GM12878 (cell line): ENCODE results near the gene ADGRG1. TPM values are rescaled to one million over a fixed set of nuclear protein-coding genes. Genes with fewer than 3 reads are reported as not detected.

ENCODE experiments used
- ATAC-seq: fragments of 200-7000 bp; cut with Tn5 transposase; 3 replicates; pipeline ENCODE4 v1.9.1; 2020; ENCODE audit warnings: mild to moderate bottlenecking, moderate library complexity
- BruUV-seq: library from RNA; stranded (reverse); fragments of 400-500 nt; replicated peaks from 2 replicates; lab custom pipeline; 2021; lab: Mats Ljungman, UMichigan
- CTCF ChIA-PET: fragments of 300-600 bp; sonication (Branson Sonifier 250); formaldehyde crosslinking; extraction: SDS; loops from one replicate; lab custom pipeline; 2021; ENCODE audit warnings: inconsistent platforms; lab: Yijun Ruan, JAX
- POLR2A ChIA-PET: fragments of 350-600 bp; formaldehyde crosslinking; extraction: SDS; loops from one replicate; lab custom pipeline; 2021; ENCODE audit warnings: inconsistent platforms; lab: Charles Lee
- RAD21 ChIA-PET: fragments of 300-600 bp; sonication (Branson Sonifier 250); formaldehyde crosslinking; loops from one replicate; lab custom pipeline; 2023; ENCODE audit warnings: antibody characterized with exemption; ENCODE audit not compliant: unreplicated experiment; lab: Charles Lee
- SMC1A ChIA-PET: fragments of 300-600 bp; sonication (Branson Sonifier 250); formaldehyde crosslinking; loops from one replicate; lab custom pipeline; 2023; ENCODE audit not compliant: unreplicated experiment, uncharacterized antibody; lab: Charles Lee
- DNase-seq: peaks from one replicate; pipeline ENCODE4 v3.0.0-alpha.2; 2011; ENCODE audit warnings: low read depth, low spot score
- FAIRE-seq: peaks from 3 replicates; lab custom pipeline; 2011; peaks lifted over from hg19 to GRCh38; lab: Jason Lieb, UNC
- H2AFZ ChIP-seq: 2 replicates; pipeline ENCODE4 v1.6.0; 2011; ENCODE audit warnings: low read depth, low read length, control low read depth; ENCODE audit not compliant: control insufficient read depth
- H3K27ac ChIP-seq: 2 replicates; pipeline ENCODE4 v1.5.1; 2011; ENCODE audit warnings: control low read depth; ENCODE audit not compliant: control insufficient read depth, insufficient read depth
- H3K27me3 ChIP-seq, 2 experiments: replicated peaks in 1 of 2; 2 replicates each; pipeline versions ENCODE4 v1.6.0 to v1.6.1; 2011; ENCODE audit warnings: low read length in 1 of 2; ENCODE audit not compliant: control insufficient read depth in 2 of 2, insufficient read depth in 2 of 2
- H3K36me3 ChIP-seq, 2 experiments: 2 replicates each; pipeline ENCODE4 v1.5.1; 2011; ENCODE audit warnings: low read length in 1 of 2; ENCODE audit not compliant: control insufficient read depth in 2 of 2, insufficient read depth in 2 of 2
- H3K4me1 ChIP-seq: 2 replicates; pipeline ENCODE4 v1.6.1; 2011; ENCODE audit warnings: mild to moderate bottlenecking, low read length, moderate library complexity, mixed read lengths; ENCODE audit not compliant: control insufficient read depth, insufficient read depth
- H3K4me2 ChIP-seq: 2 replicates; pipeline ENCODE4 v1.6.0; 2011; ENCODE audit warnings: control low read depth; ENCODE audit not compliant: control insufficient read depth, insufficient read depth
- H3K4me3 ChIP-seq: fragments of 200-600 bp; sonication (generic); 2 replicates; pipeline ENCODE4 v1.5.1; 2016
- H3K79me2 ChIP-seq: 2 replicates; pipeline ENCODE4 v1.6.0; 2011; ENCODE audit warnings: low read length; ENCODE audit not compliant: control insufficient read depth, insufficient read depth
- H3K9ac ChIP-seq: 2 replicates; pipeline ENCODE4 v1.8.0; 2011; ENCODE audit warnings: low read length, control low read depth, mixed read lengths; ENCODE audit not compliant: control insufficient read depth, insufficient read depth
- H3K9me3 ChIP-seq: replicated peaks from 3 replicates; pipeline ENCODE4 v1.5.1; 2011; ENCODE audit warnings: mild to moderate bottlenecking, low read length; ENCODE audit not compliant: control insufficient read depth, insufficient read depth
- H4K20me1 ChIP-seq: 2 replicates; pipeline ENCODE4 v1.6.0; 2011; ENCODE audit not compliant: control insufficient read depth, insufficient read depth
- CTCF ChIP-seq, 3 experiments: IDR thresholded peaks in 2 of 3; conservative IDR thresholded peaks in 1 of 3; 2 replicates each; pipeline ENCODE4 v1.5.1; 2011; ENCODE audit warnings: low read depth in 3 of 3, low read length in 3 of 3, mild to moderate bottlenecking in 3 of 3, control low read depth in 2 of 3, moderate library complexity in 2 of 3, inconsistent platforms in 1 of 3, mixed read lengths in 1 of 3; ENCODE audit not compliant: control insufficient read depth in 2 of 3, insufficient read depth in 1 of 3; ENCODE audit errors: extremely low read depth in 1 of 3
- HCFC1 ChIP-seq: fragments of 150-350 bp; IDR thresholded peaks from 2 replicates; pipeline ENCODE4 v1.6.1; 2014; ENCODE audit warnings: low read length
- MTA2 ChIP-seq: fragments of 450-650 bp; IDR thresholded peaks from 2 replicates; pipeline ENCODE4 v1.6.1; 2016; ENCODE audit warnings: low read depth, mild to moderate bottlenecking, moderate library complexity
- RELA ChIP-seq: fragments of 450-650 bp; IDR thresholded peaks from 2 replicates; pipeline ENCODE4 v1.8.0; 2014; ENCODE audit warnings: borderline replicate concordance; ENCODE audit not compliant: partially characterized antibody
- ZNF217 ChIP-seq: fragments of 450-650 bp; IDR thresholded peaks from 2 replicates; pipeline ENCODE4 v1.6.1; 2017; ENCODE audit warnings: antibody characterized with exemption, mild to moderate bottlenecking
- ZZZ3 ChIP-seq: IDR thresholded peaks from 2 replicates; pipeline ENCODE4 v1.6.1; 2011; ENCODE audit warnings: low read depth; ENCODE audit not compliant: control insufficient read depth, insufficient read length
- whole genome bisulfite sequencing: methylation state at CpG from one replicate; pipeline ENCODE4 v1.1.6; 2016; ENCODE audit warnings: low lambda C conversion rate; ENCODE audit not compliant: insufficient replicate concordance, insufficient coverage; ENCODE audit errors: missing lambda C conversion rate; 5-methylcytosine and 5-hydroxymethylcytosine counted together
- in situ Hi-C: fragments of 300-500 bp; cut with MboI; formaldehyde crosslinking; loops from 9 replicates; pipeline ENCODE4 v1.14.3; 2018; ENCODE audit warnings: mixed read lengths
- intact Hi-C: fragments of 100-400 bp; cut with micrococcal nuclease; formaldehyde crosslinking; loops from one replicate; pipeline ENCODE4 v1.14.2; 2022; ENCODE audit not compliant: unreplicated experiment
- polyA plus RNA-seq, 11 experiments: library from polyadenylated mRNA; depleted of rRNA in 4 of 11; unstranded in 6 of 11; stranded (reverse) in 5 of 11; fragments of >200 nt; fragmentation: Nextera tagmentation in 4 of 11; fragmentation: Illumina TruSeq in 1 of 11; extraction: Ambion mirVana in 4 of 11; extraction: Trizol in 1 of 11; gene quantifications; 1 replicate in 1 of 11; 2 replicates in 10 of 11; pipeline versions ENCODE4 v1.2.1 to v1.2.3, GENCODE V29; 2011 to 2016; ENCODE audit warnings: inconsistent platforms in 2 of 11, missing spikeins in 2 of 11, low read depth in 1 of 11
- total RNA-seq, 4 experiments: library from RNA; depleted of rRNA in 3 of 4; stranded (reverse); fragments of >200 nt in 3 of 4; fragmentation: Illumina TruSeq in 1 of 4; extraction: Trizol in 1 of 4; gene quantifications; 2 replicates each; pipeline versions ENCODE4 v1.2.1 to v1.2.3, GENCODE V29; 2013 to 2021

ADGRG1 gene
- total and polyA plus RNA-seq, 10 of the 15 experiments (the other 5 are each of a cell fraction or from before 2014, with no cell fraction given): 0.07 to 2.0 (median 0.75) TPM

GRCh38 chr16:57637965-57638364 is 9.5 kb downstream of the ADGRG1 start:
- H3K9me3 ChIP-seq: no peaks in the 10 kb centered on the region
- no peaks in the 10 kb centered on the region for H3K4me1 ChIP-seq
- no peak for FAIRE-seq
- POLR2A ChIA-PET: no interaction called here
- H3K79me2 ChIP-seq: no peaks in the 10 kb centered on the region
- no peaks in the 10 kb centered on the region for H3K36me3 ChIP-seq
- DNase-seq: no peak
- 2% methylated on average over 6 of the region's 6 CpGs for WGBS
- H2AFZ ChIP-seq: no peak overlapping the region
- H3K27me3 ChIP-seq: peaks cover 0 to 6% of the 10 kb centered on the region in 2 experiments; a peak in 3 of 4 replicates
- no TSS peak for BruUV-seq
- in situ Hi-C loops (no loop called here), intact Hi-C loops (no loop called here)
- no peak overlapping the region for H3K9ac ChIP-seq
- H3K4me3 ChIP-seq: no peak overlapping the region
- no peak for TF ChIP-seq ZZZ3
- no peak for TF ChIP-seq CTCF (IDR thresholded peaks at IDR 0.05 in 2 of 3, conservative IDR thresholded peaks at IDR 0.05 in 1 of 3; ENCODE audit: control insufficient read depth in 2 of 3, extremely low read depth in 1 of 3, insufficient read depth in 1 of 3, low read depth in 3 of 3, low read length in 3 of 3)
- no peak for TF ChIP-seq ZNF217
- TF ChIP-seq RELA: no peak
- no peak for TF ChIP-seq HCFC1
- TF ChIP-seq MTA2: no peak
- no peak for ATAC-seq
- RAD21 ChIA-PET: interaction anchor here (0.5 to 1.9 kb wide), 3 partner anchors 28 to 48 kb away, joined by 3 to 6 read pairs (median 4); no protein-coding TSS in a partner anchor
- H3K27ac ChIP-seq: no peak overlapping the region
- CTCF ChIA-PET: interaction anchor here (0.6 to 3.7 kb wide), 8 partner anchors 9 to 61 kb away, joined by 3 to 19 read pairs (median 8); partner anchors contain the start of gene ADGRG1
- no peak overlapping the region for H3K4me2 ChIP-seq
- no peaks in the 10 kb centered on the region for H4K20me1 ChIP-seq
- SMC1A ChIA-PET: interaction anchor here (1.1 to 2.3 kb wide), 4 partner anchors 10 to 36 kb away, joined by 3 to 10 read pairs (median 4); no protein-coding TSS in a partner anchor
